LHCN-M2 (cell line): ENCODE measurements around the gene RPL3. TPM values are rescaled to one million over a fixed set of nuclear protein-coding genes. Genes with fewer than 3 reads are reported as not detected.

Experiments
- DNase-seq: peaks from one replicate; pipeline ENCODE4 v3.0.0-alpha.2; 2012; ENCODE audit warnings: low read depth
- total RNA-seq: library from RNA; depleted of rRNA; stranded (reverse); fragments of >200 nt; gene quantifications from 2 replicates; pipeline ENCODE4 v1.2.3, GENCODE V29; 2014; rRNA removed

The RPL3 gene
- total RNA-seq, 1 experiment from 2014 or later, result 1,908 TPM

DNA sequence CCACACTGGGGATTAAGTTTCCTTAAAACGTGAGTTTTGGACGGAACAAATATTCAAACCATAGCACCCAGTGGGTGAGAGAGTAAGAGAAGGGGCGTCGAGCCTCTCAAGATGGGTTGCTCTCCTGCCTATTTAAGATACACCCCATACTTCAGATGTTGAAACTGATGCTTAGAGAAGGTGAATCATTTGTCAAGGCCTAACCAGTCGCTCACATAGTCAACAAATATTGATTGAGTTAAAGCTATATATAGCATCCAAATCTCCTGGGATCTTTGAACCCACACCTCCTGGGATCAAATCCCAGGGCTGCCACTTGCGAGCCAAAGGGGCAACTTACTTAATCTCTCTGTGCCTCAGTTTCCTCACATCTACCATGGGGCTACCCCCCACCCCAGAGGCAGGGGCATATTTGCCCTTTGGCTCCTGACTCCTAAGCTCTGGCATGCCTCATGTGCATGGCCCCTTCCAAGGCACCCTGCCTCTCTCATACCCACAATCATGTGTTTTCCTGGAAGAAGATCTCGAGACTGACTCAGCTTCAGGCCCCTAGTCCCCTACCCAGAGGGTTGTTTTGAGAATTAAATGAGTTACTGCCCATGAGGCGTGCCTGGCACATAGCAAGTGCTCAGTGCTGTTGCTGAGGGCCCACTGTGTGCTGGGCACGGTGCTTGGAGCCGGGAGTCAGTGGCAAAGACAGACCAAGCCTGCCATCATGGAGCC, 55.6 kb downstream of the RPL3 start:
- DNase-seq, result no peak

Other genes starting within 250 kb of the RPL3 start
- gene APOBEC3G, start 242.3 kb downstream of the RPL3 start, total RNA-seq, result 4.2 and 6.1 TPM in 2 replicates
- 0.26 and 0.63 TPM in 2 replicates for gene APOBEC3H, start 222.4 kb downstream of the RPL3 start, total RNA-seq
- gene CBX7, start 166.9 kb downstream of the RPL3 start, total RNA-seq, result 1.3 and 3.3 TPM in 2 replicates
- gene PDGFB, start 74.6 kb downstream of the RPL3 start, total RNA-seq, result 1.2 and 4.1 TPM in 2 replicates
- 0.45 and 4.0 TPM in 2 replicates for gene SYNGR1, start 30.4 kb upstream of the RPL3 start, total RNA-seq
- gene TAB1, start 80.2 kb upstream of the RPL3 start, total RNA-seq, result 14.8 and 16.2 TPM in 2 replicates
- gene MGAT3, start 137.4 kb upstream of the RPL3 start, total RNA-seq, result under 0.01 TPM in 1 of 2 replicates, not detected in the other
- gene MIEF1, start 182.7 kb upstream of the RPL3 start, total RNA-seq, result 27.9 and 33.0 TPM in 2 replicates
- 181 and 185 TPM in 2 replicates for gene ATF4, start 200.9 kb upstream of the RPL3 start, total RNA-seq
- gene RPS19BP1, start 213.1 kb upstream of the RPL3 start, total RNA-seq, result 104 and 123 TPM in 2 replicates